Right ventricle myocardium inferior (tissue), 1 donor: Measurements from ENCODE around the gene OSBPL9. TPM values are rescaled to one million over a fixed set of nuclear protein-coding genes. Genes with fewer than 3 reads are reported as not detected.
"Not testable (repeated sequence)": the region's sequence is repeated elsewhere in the genome, so short reads cannot be mapped to it uniquely, and the experiment has no call there.

Experiments used
- ATAC-seq: fragments of 200-7000 bp; cut with Tn5 transposase; one replicate; pipeline ENCODE4 v1.9.1; 2020; ENCODE audit warnings: mild to moderate bottlenecking, moderate library complexity
- DNase-seq: peaks from one replicate; pipeline ENCODE4 v3.0.0; 2021; ENCODE audit errors: missing footprints
- intact Hi-C: fragments of 100-400 bp; cut with DNase I; formaldehyde crosslinking; loops from one replicate; pipeline ENCODE4 v1.11.0; 2022
- total RNA-seq: library from RNA; stranded (reverse); fragmentation: NEBNext Ultra II Directional; extraction: Animal tissue kit (Norgen Biotek cat#: 25700); gene quantifications from one replicate; pipeline ENCODE4 v1.2.1, GENCODE V29; 2021
- donor health status: DM: no; HTN: yes; CAD: no; lungs with severe emphysema.

The OSBPL9 gene
- total RNA-seq, 1 donor from 2014 or later, result 45.1 TPM

DNA sequence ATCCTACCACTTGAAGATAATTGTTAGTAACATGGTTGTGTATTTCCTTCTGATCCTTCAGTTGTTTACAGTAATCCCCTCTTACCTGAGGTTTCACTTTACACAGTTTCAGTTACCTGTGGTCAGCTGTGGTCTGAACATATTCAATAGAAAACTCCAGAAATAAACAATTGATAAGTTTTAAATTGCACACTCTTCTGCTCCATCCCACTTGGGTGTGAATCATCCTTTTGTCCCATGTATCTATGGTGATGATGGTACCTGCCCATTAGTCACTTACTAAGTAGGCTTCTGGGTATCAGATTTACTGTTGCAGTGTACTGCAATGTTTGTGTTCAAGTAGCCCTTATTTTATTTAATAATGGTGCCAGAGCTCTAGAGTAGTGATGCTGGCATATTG lies 62.5 kb downstream of the OSBPL9 start:
- DNase-seq (no peak), ATAC-seq (no peak)
- intact Hi-C loops, result no loop called here

DNA sequence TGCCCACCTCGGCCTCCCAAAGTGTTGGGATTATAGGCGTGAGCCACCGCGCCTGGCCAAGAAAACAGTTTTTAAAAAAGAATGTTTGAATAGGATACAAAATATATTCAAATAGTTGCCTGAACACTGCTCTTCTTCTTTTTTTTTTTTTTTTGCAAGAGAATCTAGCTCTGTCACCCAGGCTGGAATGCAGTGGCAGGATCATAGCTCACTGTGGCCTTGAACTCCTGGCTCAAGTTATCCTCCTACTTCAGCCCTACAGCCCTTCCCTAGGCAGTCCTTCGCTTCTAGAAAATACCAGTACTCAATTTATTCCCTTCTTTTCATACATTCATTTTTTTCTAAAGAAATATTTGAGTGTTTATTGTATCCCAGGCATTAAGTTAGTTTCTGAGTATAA lies 67.9 kb downstream of the OSBPL9 start:
- no peak for ATAC-seq

DNA sequence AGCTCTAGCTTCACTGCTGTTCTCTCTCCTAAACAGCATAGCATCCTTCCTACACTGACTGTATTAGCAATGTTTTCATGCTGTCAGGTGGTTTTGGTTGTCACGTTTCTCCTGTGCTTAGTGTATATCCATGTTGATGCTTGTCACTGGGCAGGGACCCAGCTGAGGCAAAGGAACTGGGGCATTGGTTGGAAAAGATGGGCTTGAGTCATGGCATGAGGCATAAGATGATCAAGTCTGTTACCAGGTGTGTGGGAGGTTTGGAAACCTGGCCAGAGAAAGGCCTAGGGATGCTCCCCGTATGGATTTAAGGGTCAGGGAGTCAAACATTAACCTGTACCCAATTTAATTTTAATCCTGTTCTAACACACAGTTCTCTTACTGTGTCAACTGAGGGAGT lies 69.6 kb downstream of the OSBPL9 start:
- no peak for DNase-seq
- intact Hi-C loops, result no loop called here
- no peak for ATAC-seq

More for the DNA sequence above, 67.9 kb downstream of the OSBPL9 start:
- DNase-seq, result no peak
- intact Hi-C loops, result no loop called here

DNA sequence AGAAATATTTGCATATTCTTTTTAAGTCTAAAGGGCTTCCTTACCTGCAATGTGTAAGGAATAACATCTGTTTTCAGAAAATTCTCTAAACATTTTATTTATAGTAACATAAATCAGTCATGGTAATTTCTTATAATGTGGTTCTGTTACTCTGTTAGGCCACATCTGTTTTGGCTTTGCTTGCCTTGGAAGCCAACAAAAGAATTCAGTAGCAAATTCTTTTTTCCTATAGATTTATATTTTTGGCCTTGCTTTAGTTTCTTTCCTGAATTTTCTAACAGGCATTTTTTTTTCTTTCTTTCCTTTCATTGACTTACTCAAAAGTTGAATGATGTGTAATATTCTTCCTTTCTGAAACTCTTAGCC lies 72.2 kb downstream of the OSBPL9 start:
- ATAC-seq (no peak), DNase-seq (no peak)
- intact Hi-C loops, result no loop called here

DNA sequence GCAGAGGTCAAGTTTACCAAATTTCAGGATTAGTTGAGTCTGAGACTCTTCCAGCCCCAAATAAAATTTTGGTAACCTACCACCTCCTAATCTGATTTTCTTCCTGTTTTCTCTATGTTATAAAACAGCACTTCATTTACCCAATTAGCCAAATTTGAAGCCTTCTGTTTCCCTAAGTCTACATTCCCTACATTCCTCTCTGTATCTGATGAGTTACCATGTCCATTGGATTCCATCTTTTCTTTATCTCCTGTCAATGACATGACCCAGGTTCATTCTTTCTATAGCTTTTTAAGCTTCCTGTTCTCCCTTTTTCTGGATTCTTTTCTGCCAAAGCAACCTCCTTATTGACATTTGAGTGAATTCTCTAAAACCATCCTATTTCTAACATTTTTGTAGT lies 72.8 kb downstream of the OSBPL9 start:
- DNase-seq (no peak), ATAC-seq (no peak)
- intact Hi-C loops, result no loop called here

DNA sequence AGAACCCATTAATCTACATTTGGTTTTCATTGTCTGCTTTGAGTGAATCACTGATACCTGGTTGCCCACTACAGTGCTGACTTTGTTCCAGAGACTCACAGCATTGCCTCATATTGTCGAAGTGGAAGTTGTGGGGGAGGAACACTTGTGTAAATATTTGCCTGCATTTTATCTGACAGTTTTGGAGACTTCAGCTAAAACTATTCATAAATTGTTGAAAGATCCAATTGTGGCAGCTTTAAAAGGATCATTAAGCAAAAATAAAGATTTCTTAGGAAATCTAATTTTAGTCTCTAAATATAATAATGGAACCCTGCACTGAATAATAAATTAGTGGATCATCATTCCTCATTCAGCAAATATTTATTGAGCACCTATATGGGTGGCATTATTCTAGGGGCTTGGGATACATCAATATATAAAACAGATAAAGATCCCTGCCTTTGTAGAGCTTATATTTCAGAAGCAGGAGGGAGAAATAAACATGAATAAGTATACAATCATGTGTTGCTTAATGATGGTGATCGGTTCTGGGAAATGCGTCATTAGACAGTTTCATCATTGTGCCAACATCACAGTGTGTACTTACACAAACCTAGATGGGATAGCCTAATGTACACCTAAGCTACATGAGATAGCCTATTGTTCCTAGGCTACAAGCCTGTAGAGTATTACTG lies 73.5 kb downstream of the OSBPL9 start:
- DNase-seq (no peak), ATAC-seq (no peak)
- intact Hi-C loops, result no loop called here

DNA sequence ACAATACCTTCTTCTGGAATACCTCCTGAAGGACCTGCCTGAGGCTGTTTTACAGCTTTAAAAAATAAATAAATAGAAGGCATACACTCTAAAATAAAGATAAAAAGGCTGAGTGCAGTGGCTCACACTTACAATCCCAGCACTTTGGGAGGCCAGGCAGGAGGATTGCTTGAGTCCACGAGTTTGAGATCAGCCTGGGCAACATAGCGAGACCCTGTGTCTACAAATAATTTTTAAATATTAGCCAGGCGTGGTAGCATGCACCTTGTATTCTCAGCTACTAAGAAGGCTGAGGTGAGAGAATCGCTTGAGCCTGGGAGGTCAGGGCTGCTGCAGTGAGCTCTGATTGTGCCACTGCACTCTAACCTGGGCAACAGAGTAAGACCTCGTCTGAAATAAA lies 75.0 kb downstream of the OSBPL9 start:
- DNase-seq (no peak), ATAC-seq (no peak)
- intact Hi-C loops, result no loop called here

DNA sequence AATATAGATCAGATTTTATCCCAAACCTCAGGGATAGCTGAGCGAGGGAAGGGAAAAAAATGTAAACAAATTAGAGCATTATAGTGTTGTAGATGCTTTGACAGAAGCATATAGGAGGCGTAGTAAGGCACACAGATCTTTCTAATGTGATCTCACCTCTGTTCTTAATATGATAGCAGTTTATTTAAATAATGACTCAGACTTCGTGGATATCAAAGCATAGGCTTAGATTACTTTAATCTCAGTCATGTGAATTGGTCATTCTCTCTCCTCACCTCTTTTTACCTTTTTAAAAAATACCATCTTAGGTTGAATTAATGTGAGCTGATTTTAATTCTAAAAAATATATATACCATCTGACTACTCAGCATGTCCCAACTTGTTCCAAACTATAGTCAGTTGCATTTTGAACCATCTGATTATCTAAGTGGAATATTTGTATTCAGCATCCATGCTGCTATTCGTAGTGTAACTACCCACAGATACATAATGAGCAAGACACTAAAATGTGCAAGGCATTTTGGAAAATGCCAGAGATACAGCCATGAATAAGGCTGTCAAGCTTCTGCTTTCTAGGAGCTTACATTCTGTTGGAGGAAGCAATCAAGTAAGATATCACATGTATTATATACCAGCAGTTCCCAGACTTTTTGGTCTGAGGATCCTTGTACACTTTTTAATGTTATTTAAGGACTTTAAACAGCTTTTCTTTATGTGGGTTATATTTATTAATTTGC lies 76.7 kb downstream of the OSBPL9 start:
- ATAC-seq (no peak), DNase-seq (no peak)
- intact Hi-C loops, result no loop called here

DNA sequence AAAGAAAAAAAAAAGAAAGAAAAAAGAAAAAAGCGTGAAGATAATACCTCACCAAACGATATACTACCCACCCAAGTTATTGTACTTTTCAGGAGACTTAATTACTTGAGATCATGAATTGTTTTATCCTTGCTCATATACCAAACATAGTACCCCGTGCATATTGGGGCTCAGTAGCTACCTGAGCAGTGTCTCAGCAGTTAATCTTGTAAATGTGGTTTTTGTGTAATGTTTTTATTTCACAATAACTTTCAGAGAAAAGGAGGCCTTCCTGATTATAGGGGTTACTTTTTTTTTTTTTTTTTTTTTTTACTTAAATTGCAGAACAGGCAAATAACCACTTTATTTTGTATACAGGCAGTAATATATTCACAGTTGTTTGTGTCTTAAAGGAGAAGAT lies 80.3 kb downstream of the OSBPL9 start:
- no peak for DNase-seq
- no peak for ATAC-seq
- intact Hi-C loops, result no loop called here

DNA sequence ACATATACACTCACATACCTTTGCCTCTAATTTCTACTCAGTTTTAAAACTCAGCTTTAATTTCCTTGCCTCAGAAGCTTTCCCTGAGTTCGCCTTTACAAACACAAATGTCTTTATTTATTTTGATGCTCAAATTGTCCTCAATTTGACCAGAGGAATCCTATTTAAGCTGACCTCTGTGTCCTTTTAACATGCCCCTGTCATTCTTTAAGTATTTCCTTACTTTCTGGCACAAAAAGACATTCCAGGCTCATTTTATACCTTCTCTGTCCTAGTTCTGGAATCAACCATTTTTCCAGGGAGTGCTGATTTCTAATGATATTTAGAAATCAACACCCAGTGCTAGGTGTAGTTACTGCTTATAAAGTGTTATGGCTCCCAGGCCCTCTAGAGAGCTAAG lies 82.5 kb downstream of the OSBPL9 start:
- no peak for ATAC-seq
- intact Hi-C loops, result no loop called here

DNA sequence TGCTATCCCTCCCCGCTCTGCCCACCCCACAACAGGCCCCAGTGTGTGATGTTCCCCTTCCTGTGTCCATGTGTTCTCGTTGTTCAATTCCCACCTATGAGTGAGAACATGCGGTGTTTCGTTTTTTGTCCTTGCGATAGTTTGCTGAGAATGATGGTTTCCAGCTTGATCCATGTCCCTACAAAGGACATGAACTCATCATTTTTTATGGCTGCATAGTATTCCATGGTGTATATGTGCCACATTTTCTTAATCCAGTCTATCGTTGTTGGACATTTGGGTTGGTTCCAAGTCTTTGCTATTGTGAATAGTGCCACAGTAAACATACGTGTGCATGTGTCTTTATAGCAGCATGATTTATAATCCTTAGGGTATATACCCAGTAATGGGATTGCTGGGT lies 84.9 kb downstream of the OSBPL9 start:
- ATAC-seq, intact Hi-C loops, DNase-seq: not testable (repeated sequence)

More for the DNA sequence above, 82.5 kb downstream of the OSBPL9 start:
- no peak for DNase-seq

DNA sequence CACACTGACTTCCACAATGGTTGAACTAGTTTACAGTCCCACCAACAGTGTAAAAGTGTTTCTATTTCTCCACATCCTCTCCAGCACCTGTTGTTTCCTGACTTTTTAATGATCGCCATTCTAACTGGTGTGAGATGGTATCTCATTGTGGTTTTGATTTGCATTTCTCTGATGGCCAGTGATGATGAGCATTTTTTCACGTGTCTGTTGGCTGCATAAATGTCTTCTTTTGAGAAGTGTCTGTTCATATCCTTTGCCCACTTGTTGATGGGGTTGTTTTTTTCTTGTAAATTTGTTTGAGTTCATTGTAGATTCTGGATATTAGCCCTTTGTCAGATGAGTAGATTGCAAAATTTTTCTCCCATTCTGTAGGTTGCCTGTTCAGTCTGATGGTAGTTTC lies 85.3 kb downstream of the OSBPL9 start:
- intact Hi-C loops, ATAC-seq, DNase-seq: not testable (repeated sequence)

DNA sequence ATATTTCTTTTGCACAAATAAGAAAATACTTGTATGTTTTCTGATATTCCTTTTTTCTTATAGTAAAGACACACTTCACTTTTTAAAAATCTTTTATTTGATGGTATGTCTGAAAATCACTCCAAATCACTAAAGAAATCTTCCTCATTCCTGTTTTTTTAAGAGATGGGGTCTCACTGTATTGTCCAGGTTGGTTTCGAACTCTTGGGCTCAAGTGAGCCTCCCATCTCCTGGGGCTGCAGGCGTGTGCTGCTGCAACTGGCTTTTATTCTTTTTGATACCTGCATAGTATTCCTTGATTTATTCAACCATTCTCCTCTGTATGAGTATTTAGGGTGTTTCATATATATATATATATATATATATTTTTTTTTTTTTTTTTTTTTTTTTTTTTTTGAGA lies 88.1 kb downstream of the OSBPL9 start:
- ATAC-seq (no peak), DNase-seq (no peak)
- intact Hi-C loops, result no loop called here

DNA sequence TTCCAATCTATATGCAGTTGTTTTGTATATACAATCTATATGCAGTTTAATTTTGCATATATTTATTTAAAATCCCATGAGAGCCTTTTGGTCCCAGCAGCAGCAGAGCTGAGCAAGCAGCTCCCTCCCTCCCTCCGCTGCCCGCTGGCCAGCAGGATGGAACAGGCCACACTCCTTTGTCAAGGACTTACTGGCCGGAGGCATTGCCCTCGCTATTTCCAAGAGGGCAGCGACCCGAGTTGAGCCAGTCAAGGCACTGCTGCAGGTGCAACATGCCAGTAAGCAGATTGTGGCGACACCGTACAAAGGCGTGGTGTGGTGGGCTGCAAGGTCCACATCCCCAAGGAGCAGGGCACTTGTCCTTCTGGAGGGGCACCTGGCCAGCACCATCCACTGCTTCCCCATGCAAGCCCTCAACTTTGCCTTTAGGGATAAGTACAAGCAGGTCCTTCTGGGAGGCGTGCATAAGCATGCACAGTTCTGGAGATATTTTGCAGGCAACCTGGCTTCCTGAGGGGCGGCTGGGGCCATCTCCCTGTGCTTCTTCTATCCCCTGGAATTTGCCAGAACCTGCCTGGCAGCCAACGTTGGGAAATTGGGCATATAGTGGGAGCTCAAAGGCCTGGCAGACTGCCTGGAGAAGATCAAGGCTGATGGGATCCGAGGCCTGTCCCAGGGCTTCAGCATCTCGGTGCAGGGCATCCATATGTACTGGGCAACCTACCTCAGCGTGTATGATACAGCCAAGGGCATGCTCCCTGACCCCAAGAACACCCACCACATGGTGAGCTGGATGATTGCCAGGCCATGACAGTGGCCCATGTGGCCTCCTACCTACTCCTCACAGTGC lies 92.2 kb downstream of the OSBPL9 start:
- intact Hi-C loops, result no loop called here
- DNase-seq, result no peak
- ATAC-seq, result peak; percentile 28

DNA sequence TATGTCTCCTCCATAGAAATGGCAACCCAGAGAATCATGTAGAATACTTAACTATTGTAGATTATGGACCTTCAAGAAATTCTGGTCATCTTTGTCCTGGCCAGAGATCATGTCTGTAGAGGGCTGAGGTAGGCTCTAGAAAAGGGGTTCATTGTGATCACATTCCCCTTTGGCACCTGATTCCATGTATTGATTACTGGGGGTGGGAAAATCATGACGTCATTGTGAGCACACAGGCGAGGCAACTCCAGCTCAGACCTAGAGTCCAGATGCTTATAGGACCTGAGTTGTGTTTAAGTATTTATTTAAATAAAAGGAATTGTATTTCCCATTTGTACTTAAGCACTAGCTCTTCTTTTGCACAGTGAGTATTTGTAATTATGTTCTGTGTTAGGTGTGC lies 93.1 kb downstream of the OSBPL9 start:
- no peak for DNase-seq
- no peak for ATAC-seq
- intact Hi-C loops, result no loop called here

DNA sequence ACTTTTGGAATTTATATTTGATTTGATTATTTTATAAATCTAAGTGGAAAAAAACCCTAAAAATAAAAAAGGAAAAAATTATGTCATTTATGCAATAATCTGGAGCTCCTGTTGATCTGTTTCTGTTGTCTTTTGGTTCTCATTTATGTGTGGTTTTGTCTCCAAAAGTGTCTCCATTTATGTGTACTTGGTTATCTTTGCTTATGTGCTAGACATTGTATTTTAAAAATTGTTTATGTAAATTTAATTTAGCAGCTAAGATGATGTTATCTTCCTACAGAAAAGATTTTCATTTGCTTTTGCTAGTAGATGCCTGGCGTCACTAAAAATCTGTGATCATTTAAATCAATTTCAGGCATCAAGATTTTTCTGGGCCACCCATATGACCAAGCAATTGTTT lies 95.7 kb downstream of the OSBPL9 start:
- intact Hi-C loops, result no loop called here
- ATAC-seq (no peak), DNase-seq (no peak)

DNA sequence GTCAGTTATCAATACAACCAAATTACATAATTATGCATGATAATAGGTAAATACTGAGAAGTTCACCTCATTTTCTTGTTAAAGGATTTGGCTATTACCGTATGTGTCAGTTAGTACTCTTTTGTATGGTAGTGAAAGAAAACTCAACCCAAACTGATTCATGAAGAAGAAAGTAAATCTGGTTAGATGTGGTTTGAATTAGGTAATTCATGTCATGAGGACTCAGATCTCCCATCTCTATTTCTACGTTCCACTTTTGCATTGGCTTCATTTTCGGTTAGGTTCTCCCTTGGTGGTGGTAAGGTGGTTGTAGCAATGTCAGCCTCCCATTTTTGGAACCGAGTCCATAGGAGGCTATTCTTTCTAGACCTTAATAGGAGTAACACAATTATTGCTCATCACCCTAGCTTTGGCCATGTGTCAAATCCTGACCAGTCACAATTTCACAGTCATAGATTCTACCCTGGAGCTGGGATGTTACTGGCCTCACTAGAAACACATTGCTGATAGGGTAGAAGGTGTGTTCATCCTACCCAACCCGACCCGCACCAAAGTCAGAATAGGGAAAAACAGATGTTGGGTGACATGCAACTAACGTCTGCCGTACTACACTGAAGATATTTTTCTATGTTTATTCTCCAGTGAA lies 97.6 kb downstream of the OSBPL9 start:
- DNase-seq, result no peak
- intact Hi-C loops, result no loop called here
- no peak for ATAC-seq

DNA sequence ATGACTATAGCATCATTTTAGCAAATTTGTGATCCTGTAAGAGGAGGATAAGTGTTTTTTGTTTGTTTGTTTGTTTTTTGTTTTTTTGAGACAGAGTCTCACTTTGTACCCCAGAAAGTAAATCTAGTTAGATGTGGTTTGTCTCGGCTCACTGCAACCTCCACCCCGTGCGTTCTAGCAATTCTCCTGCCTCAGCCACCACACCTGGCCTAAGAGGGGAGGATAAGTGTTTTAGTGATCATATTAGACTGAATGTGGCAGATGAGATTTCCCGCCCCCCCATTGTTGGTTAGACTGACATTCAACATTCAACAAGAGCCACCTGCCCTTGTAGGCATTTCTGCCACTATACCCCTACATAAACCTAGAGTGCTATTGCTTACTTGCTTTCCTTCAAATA lies 98.5 kb downstream of the OSBPL9 start:
- intact Hi-C loops, result no loop called here
- DNase-seq (no peak), ATAC-seq (no peak)

DNA sequence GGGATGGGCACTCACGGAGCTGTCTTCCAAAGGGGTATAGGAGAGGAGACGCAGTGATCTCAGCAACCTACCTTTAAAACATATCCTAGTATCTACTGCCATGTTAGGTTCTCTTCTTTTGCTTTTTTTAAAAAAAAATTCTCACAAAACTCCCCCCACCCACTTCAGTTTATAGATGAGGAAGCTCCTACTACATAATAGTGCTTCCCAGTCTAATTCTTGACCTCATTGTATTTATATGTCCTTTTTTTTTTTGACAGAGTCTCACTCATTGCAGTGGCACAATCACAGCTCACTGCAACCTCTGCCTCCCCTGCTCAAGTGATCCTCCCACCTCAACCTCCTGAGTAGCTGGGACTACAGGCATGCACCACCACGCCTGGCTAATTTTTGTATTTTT lies 99.9 kb downstream of the OSBPL9 start:
- no peak for ATAC-seq
- DNase-seq, result no peak
- intact Hi-C loops, result no loop called here
